HG03135 (cell line): ENCODE measurements around the gene NECAB2.

Source experiments
- ATAC-seq: cut with Tn5 transposase; IDR thresholded peaks from one replicate; pipeline ENCODE4 v1.9.1; 2021; ENCODE audit warnings: mild to moderate bottlenecking, moderate library complexity; ENCODE audit not compliant: unreplicated experiment

The NECAB2 gene

DNA sequence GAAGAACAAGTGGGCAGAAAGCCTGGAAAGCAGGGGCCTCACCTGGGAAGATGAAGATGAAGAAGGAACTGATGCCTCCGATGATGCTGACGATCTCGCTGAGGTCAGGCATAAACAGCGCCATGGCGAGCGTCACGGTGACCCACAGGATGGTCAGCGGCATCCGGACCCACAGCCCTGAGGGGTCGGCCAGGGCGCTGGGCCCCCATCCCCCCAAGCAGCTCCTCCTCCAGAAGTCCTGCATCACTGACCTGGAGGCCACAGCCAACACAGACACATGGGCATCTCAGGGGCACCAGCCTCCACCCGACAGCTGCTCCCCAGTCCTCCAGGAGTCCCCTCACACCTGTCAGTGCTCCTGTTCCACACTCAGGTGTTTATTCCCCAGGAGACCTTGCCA is 48.4 kb downstream of the NECAB2 start:
- ATAC-seq = no peak

DNA sequence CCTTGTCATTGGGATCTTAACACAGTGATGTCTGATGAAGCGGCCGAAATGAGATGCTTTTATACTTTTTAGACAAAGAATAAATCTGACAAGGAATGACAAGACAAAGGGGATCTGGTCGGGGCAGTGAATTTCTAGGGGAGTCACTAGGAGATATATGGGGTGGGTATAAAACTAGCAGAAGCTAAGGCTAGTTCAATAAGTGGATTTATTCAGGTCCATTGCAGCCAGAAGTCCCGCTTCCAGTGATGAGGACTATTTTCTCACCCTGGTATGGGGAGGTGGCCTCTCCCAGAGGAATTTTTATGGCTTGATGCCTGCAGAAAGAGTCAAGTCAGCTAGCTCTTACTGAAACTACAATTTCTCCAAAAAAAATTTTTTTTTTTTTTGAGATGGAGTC is 50.7 kb downstream of the NECAB2 start:
- ATAC-seq = no peak

DNA sequence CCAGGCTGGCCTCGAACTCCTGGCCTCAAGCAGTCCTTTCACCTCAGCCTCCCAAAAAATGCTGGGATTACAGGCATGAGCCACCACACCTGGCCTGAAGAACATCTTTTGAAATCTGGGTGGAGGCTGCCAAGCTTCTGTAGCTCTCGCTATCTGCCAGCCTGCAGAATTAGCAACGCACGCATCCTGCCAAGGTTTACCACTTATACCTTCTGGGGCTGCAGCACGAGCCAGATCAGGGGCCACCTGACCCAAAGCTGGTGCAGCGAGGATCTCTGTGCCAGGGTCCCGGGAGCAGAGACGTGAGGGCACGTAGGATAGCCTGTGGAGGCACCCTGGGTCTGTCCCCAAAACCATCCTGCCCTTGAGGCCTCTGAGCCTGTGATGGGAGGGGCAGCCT is 52.3 kb downstream of the NECAB2 start:
- ATAC-seq = no peak

DNA sequence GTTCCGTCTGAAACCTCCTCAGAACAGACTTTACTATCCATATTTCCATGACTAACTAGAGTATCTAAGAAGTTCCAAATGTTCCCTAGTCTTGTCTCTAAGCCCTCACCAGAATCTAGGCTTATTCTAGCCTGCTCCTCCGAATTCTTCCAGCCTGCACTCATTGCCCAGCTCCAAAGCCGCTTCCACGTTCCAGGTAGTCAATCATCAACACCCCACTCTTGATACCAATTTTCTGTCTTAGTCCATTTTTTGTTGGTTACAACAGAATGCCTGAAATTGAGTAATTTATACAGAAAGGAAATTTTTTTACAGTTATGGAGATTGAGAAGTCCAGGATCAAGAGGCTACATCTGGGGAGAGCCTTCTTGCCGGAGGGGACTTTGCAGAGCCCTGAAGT is 53.4 kb downstream of the NECAB2 start:
- ATAC-seq = no peak

DNA sequence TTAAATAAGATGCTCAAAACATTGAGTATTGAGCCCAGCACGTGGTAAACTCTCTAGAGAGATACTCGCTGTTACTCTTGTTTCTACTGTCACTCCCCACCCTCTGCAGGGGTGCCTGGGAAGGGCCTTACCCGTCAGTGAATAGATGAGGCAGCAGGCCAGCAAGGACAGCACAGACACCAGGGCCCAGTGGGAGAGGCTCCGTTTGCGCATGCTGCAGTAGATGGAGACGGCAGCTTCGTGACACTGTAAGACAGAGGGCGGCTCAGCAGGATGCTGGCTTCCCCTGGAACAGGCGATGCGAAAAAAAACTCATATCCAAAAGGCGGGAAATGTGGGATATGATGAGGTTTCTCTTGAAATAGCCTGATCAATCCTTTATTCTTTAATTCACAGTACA is 54.6 kb downstream of the NECAB2 start:
- ATAC-seq = no peak

DNA sequence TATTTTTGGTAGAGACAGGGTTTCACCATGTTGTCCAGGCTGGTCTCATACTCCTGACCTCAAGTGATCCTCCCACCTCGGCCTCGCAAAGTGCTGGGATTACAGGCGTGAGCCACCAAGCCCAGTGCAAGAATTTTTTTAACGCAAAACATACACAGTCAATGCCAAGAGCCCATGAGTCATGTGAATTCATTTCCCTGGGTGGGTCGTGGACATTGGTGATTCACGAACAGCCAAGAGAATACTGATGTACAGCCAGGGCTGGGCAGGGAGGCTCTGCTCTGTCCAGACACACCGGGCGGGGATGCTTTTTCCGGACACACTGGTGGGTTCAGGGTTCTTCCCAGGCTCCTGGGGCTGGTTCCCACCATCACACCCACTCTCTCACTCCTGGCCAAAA is 56.8 kb downstream of the NECAB2 start:
- no peak for ATAC-seq

DNA sequence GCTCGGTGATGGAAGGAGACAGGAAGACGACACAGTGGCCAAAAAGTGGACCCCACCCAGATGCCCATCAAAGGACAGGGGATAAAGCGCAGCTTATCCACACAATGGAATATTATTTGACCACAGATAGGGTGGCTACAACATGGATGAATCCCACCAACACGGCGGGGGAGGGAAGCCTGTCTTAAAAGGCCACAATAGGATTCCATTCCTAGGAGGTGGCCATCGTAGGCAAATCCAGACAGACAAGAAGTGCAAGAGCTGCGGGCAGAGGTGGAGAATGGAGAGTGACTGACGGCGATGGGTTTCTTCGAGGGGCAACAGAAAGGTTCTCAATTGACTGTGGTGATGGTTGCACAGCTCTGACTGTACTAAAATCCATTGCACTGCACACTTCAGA is 58.6 kb downstream of the NECAB2 start:
- no peak for ATAC-seq

DNA sequence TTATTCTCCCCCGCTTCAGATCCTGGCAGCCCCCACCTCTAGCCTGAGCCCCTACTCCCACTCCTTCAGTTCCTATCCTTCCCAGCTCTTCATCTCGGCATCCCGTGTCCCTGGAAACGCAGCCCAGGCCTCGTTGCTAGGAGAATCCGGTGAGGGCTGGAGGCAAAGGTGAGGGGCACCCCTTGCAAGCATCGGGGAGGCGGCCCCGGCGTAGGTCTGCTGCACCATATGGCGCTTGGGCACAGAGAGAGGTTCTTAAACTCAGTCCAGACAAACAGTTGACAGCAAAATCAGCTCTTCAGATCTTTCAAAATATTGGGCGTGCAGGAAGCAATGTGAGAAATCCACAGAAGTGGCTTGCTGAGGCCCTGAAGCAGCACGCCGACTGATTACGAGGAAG is 59.6 kb downstream of the NECAB2 start:
- ATAC-seq = no peak

DNA sequence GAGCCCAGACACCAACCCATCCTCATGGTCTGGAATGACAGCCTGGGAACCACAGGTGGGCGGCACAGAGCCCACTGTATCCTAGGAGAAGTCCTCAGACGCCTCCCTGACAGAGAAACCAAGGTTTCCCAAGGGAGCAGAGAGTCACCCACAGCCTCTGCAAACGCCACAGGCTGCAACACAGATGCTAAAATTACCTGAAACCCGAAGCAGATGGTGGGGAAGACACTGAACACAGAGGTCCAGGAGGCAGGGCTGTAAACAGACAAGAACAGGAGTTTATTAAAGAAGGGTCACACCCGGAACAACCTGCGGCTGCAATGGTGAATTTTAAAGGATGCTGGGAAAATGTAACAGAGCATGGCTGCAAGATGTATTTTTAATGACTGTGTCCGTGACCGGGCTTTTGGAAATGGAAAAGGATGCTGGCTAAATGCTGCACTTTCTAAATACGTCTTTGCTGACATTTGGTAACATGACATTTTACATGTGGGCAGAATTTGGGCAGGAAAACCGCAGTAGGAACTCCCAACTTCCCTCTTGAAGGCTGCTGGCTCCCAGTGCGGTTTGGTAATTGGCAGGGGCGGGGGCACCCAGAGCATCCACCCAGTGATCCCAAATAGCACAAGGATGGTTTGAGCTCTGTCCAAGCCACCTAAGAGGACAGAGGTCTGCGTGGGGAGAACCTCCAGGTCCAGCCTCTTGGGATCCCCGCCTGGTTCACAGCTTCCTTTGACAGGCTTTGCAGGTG is 61.4 kb downstream of the NECAB2 start:
- ATAC-seq = no peak

DNA sequence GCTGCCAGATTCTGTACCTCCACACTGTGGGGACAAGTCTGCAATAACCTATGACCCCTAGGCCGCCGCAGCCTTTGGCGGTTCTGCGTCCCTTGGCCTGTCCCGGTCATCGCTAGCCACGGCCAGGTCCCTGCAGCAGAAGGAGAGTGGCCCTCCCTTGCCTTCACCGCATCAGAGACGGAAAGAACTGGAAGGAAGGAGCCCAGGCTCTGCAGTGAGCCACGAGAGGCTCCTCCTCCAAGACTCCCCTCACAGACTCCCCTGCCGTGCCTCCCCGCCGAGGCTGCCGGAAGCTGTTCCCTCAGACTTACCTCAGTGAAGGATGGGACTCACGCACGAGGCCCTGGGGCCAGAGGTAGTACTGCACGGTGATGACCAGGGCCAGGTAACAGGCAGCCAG is 63.5 kb downstream of the NECAB2 start:
- no peak for ATAC-seq

DNA sequence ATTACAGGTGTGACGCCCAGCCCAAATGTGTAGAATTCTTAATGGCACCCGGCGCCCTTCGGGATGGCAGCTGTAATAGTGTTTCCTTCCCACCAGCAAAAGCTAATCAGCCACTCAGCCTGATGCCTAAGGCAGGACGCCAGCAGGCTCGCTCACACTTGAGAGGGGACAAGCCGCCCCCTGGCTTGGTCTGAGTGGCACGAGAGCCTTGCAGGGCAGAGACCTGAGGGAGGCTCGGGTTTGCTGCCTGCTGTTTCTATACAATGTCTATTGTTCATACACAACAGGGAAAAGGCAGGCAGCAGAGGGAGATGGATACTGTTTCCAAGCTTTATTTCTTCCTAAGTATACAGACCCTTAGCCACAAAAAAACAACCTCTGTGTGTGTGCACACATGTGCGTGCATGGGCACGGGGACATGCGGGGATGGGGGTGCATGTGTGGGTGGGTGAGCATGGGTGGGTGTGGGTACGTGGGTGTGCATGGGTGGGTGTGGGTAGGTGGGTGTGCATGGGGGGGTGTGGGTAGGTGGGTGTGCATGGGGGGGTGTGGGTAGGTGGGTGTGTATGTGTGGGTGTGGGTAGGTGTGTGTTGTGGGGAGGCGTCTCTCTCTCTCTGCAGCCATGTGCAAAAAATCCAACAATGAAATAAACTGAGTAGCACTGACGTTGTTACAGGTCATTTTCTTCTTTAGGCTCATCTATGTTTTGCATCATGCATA is 64.6 kb downstream of the NECAB2 start:
- no peak for ATAC-seq

DNA sequence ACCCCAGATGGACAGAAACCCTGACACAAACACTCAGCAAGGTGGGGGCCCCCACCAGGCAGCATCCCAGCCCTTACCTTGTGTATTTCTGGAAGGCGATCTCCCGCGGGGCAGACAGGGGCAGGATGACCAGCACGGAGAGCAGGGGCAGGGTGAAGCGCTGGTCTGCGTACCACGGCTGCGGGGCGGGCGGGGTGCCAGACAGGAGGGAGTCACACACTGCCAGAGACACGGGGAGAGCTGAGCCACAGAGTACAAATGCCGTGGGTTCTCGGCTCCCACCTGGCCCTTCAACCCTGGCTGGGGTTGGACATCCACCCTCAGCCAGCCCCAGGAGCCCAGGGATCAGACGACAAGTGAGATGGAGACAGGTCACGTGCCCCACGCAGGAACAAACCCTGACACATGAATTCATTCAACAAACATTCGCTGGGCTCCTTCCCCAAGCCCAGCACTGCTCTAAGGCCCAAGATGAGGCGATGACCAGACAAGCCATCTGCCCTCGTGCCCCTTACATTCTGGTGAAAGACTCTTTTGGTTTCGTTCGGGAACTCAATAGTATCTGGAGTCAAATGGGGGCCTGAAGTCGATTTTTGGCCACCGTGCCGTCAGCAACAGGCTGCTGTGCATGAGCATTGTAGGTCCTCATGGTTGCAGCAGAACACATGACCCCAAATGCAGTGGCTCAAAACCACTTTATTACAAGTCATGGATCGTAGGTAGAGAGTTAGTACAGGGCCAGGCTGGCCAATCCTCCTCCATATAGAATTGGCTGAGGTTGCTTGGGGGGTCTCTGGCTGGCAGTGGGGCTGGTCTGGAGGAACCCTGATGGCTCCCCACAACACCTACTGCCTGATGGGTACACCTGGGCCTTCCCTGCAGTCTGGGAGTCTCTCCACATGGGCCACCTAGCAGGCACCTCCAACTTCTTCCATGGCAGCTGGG is 65.5 kb downstream of the NECAB2 start:
- ATAC-seq = no peak

DNA sequence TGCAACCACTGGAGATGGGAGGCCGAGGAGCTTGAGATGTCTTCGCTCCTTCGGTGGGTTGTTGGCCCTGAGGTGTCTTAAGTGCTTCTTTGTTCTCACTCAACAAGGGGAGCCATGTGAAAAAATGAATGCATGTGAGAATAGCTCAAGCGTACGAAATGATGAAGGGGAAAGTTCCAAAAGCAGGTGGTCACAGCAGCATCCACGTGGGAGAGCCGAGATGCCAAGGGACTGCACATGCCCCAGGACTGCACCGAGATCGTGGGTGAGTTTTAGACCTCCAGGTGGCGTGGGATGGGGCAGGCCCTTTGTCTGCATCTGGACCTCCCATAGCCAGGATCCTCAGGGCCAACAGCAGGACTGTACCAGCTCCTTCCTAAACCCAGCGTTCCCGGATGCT is 66.5 kb downstream of the NECAB2 start:
- no peak for ATAC-seq

DNA sequence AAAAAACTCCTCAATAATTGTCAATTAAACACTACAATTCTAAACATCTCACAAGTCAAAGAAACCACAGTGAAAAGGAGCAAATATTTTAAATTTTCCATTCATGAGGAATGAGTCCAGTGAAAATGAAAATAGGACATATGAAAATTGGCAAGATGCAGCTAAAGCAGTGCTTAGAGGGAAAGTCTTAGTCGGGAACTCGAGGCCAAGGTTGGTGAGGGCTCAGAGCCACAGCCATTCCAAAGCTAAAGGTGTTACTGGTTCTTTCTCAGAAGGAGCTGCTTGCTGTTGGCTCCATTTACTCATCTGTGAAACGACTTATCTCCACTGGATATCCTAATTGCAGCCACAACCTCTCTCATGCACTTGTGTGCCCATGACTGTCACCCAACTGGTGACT is 68.1 kb downstream of the NECAB2 start:
- no peak for ATAC-seq

DNA sequence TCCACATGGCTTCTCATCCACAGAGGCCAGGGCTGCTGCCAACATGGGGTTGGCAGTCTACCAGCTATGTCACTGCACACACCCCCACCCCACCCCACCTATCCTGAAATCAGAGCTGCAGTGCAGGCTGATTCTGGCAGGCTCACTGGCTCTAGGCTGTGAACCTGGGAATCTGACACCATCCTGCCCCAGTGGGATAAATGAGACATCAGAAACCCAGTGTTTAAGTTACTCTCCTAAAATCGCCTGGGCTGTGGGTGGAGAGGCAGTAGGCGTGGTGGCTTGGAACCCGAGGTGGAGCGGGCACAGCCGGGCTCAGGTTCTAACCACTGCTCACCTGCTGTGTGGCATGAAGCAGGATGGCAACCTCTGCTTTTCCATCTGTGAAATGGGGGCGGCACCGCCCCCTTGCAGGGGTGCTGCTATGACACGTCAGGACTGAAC is 69.0 kb downstream of the NECAB2 start:
- ATAC-seq = no peak

DNA sequence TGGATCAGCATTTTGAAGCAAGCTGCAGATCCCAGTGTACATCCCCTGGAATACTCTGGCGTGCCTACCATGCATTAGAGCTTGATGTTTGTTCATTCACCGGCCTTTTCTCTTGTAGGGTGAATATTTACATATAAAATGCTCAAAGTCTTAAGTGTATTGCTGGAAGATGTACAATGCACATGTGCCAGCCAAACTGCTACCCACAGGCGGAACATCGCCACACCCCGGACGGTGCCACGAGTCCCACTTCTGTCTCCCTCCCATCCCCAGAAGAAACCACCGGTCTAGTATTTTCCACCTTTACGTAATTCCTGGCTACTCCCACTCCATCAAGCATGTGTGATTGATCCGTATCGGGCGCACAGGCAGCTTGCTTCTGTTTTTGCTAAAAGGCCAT is 70.4 kb downstream of the NECAB2 start:
- no peak for ATAC-seq

DNA sequence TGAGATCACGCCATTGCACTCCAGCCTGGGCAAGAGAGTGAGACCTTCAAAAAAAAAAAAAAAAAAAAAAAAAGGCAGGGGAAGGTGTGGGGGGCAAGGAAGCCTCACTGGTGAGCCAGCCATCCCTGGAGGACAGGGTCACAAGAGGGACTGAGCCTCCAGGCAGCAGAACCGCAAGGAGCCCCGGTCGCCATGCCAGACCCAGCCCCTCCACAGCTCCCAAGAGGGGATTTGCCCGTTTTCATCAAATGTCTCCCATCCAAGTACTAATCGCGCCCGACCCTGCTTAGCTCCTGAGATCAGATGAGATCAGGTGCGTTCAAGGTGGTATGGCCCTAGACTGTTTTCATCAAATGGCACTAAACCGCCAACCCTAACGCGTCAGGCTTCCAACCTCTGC is 71.7 kb downstream of the NECAB2 start:
- no peak for ATAC-seq

DNA sequence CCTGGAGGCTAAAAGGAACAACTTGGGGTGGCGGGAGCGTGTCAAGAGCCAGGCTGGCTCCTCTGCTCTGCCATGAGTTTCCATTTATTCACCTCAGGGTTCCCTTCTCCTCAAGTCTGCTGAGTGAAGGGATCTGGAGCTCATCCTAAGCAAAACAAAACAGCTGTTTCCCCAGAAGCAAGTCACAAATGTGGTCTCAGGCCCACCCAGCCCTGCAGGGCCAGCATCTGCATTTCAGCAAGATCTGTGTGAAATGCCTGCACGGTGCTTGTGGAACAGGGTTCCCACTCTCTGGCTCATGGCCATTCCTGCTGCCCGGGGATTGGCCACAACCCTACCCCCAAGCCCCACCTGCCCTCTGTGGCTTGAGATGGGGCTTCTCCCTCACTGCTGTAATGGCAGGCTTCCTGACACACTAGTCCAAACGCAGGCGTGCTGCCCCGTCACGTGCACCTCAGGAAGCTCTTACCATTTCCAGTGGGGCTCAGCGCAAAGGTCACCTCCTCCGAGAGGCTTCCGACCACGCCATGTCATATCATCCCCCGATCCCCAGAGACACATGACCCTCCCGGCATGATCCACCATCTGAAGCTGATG is 72.3 kb downstream of the NECAB2 start:
- no peak for ATAC-seq

DNA sequence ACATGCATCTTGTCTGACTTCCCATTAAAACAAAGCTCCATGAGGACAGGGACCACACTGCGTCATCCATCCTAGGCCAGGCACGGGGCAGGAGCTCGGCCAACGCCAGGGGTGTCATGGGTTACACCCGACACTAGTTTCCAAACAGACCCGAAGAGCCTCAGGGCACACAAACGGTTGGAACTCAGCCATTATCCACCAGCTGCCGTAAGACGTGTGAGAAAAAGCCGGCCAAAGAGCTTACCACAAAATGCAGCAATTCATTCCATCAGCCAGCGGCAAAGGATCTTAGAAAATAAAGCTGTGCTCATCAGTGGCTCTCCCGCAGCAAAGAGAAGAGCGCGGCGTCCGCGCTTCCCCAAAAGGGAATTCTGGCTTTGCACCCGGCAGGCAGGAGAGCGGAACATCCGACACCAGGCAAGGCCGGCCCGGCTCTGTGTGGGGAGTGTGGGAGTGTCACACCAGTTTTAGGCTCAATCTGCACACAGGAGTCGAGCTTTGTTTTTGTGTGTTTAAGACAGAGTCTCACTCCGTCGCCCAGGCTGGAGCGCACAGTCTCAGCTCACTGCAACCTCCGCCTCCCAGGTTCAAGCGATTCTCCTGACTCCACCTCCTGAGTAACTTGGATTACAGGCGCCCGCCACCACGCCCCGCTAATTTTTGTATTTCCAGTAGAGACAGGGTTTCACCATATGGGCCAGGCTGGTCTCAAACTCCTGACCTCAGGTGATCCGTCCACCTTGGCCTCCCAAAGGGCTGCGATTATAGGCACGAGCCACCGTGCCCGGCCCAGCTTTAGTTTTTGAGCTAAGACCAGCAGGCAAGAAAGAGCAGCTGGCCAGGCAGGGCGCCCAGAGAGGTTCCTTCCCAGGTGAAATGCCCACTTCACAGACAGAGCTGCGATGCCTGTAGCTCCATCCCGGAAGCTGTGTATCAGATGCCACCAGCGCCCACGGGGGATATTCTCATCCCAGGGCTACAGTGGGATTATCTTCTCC is 73.1 kb downstream of the NECAB2 start:
- ATAC-seq = no peak

DNA sequence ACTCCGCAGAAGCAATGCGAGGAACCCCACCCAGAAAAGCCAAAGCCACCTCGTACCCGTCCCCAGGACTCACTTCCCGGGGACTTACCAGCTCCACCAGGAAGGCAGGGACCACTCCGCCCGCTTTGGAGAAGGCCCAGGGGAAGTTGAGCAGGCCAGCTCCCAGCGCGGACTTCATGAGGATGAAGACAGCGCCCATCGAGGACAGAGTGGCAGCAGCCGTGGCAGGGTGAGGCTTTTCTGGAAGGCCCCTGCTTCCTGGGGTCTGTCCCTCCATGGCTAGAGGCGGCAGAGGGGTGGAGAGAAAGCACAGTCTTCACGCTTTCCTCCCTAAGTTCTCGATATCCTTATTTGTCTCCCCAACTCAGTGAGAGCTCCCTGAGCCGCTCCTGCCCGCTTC is 73.8 kb downstream of the NECAB2 start:
- ATAC-seq = no peak
